SW 1271 (cell line): Measurements from ENCODE around the gene GABBR2.
A peak's percentile ranks its signal among the peaks of the same experiment; 100 is the strongest.
"Not testable (repeated sequence)": the region's sequence is repeated elsewhere in the genome, so short reads cannot be mapped to it uniquely, and the experiment has no call there.

Experiments used
- DNase-seq, 2 experiments: peaks; one replicate each; lab custom pipeline; 2025; lab: John Stamatoyannopoulos, UW

Gene GABBR2

GRCh38 chr9:98289614-98290201 lies 419.0 kb downstream of the GABBR2 start:
- DNase-seq = no peak

- no peak for DNase-seq
Measured at GRCh38 chr9:98288881-98289280, 419.9 kb downstream of the GABBR2 start.

- DNase-seq = no peak
Measured at GRCh38 chr9:98287384-98287783, 421.4 kb downstream of the GABBR2 start.

- DNase-seq = no peak
Measured at GRCh38 chr9:98285446-98285845, 423.3 kb downstream of the GABBR2 start.

GRCh38 chr9:98284754-98285153 lies 424.0 kb downstream of the GABBR2 start:
- DNase-seq = no peak

GRCh38 chr9:98283143-98283542 lies 425.6 kb downstream of the GABBR2 start:
- not testable (repeated sequence) for DNase-seq

GRCh38 chr9:98281281-98281680 lies 427.5 kb downstream of the GABBR2 start:
- no peak for DNase-seq

GRCh38 chr9:98280574-98280973 lies 428.2 kb downstream of the GABBR2 start:
- no peak for DNase-seq

GRCh38 chr9:98280162-98280561 lies 428.6 kb downstream of the GABBR2 start:
- DNase-seq = no peak

- no peak for DNase-seq
Measured at GRCh38 chr9:98276907-98277469, 431.7 kb downstream of the GABBR2 start.

GRCh38 chr9:98275159-98275558 lies 433.6 kb downstream of the GABBR2 start:
- DNase-seq = no peak

GRCh38 chr9:98272083-98272482 lies 436.7 kb downstream of the GABBR2 start:
- DNase-seq = no peak

- DNase-seq = no peak
Measured at GRCh38 chr9:98271479-98271878, 437.3 kb downstream of the GABBR2 start.

- not testable (repeated sequence) for DNase-seq
Measured at GRCh38 chr9:98270284-98270683, 438.5 kb downstream of the GABBR2 start.

- not testable (repeated sequence) for DNase-seq
Measured at GRCh38 chr9:98269652-98270051, 439.1 kb downstream of the GABBR2 start.

- DNase-seq = not testable (repeated sequence)
Measured at GRCh38 chr9:98267556-98267955, 441.2 kb downstream of the GABBR2 start.

GRCh38 chr9:98264516-98264915 lies 444.2 kb downstream of the GABBR2 start:
- no peak for DNase-seq

GRCh38 chr9:98263482-98264357 lies 445.0 kb downstream of the GABBR2 start:
- peak; percentile 48 to 85 for DNase-seq

- no peak for DNase-seq
Measured at GRCh38 chr9:98263080-98263479, 445.7 kb downstream of the GABBR2 start.

GRCh38 chr9:98262056-98262455 lies 446.7 kb downstream of the GABBR2 start:
- DNase-seq = no peak

- no peak for DNase-seq
Measured at GRCh38 chr9:98260635-98261034, 448.1 kb downstream of the GABBR2 start.

GRCh38 chr9:98259791-98260190 lies 448.9 kb downstream of the GABBR2 start:
- no peak for DNase-seq

- DNase-seq = no peak
Measured at GRCh38 chr9:98256756-98257155, 452.0 kb downstream of the GABBR2 start.
